Psoas muscle (tissue), 8 donors: ENCODE data around the gene MYL4. TPM values are rescaled to one million over a fixed set of nuclear protein-coding genes. Genes with fewer than 3 reads are reported as not detected.

Source experiments
- ATAC-seq, 4 donors: fragments of 200-7000 bp; cut with Tn5 transposase; one replicate each; pipeline ENCODE4 v1.9.1; 2020; ENCODE audit warnings: moderate library complexity in 3 of 4, mild to moderate bottlenecking in 2 of 4
- DNase-seq, 2 donors: peaks; one replicate each; pipeline ENCODE4 v3.0.0-alpha.2; 2020
- H3K27ac ChIP-seq: fragments of 200-600 bp; one replicate; pipeline ENCODE4 v1.8.0; 2022
- H3K27me3 ChIP-seq, 3 donors: fragments of 200-600 bp in 1 of 3; one replicate each; pipeline versions ENCODE4 v1.6.1 to v1.8.0; 2013 to 2022; ENCODE audit warnings: low read length in 2 of 3, mild to moderate bottlenecking in 2 of 3, moderate library complexity in 1 of 3; ENCODE audit not compliant: insufficient read depth in 3 of 3
- H3K36me3 ChIP-seq, 2 donors: fragments of 200-600 bp in 1 of 2; one replicate each; pipeline versions ENCODE4 v1.6.1 to v1.8.0; 2013 to 2022; ENCODE audit warnings: low read depth in 1 of 2, mild to moderate bottlenecking in 1 of 2, moderate library complexity in 1 of 2; ENCODE audit not compliant: insufficient read depth in 1 of 2
- H3K4me1 ChIP-seq: fragments of 200-600 bp; one replicate; pipeline ENCODE4 v1.8.0; 2022
- H3K4me3 ChIP-seq: fragments of 200-600 bp; one replicate; pipeline ENCODE4 v1.8.0; 2022; ENCODE audit warnings: mild to moderate bottlenecking
- H3K9me3 ChIP-seq: fragments of 200-600 bp; one replicate; pipeline ENCODE4 v1.8.0; 2022
- WGBS, 3 donors: extraction: QIAGEN DNeasy Blood & Tissue Kit; methylation state at CpG; one replicate each; pipeline versions ENCODE4 v1.1.6 to v1.1.7; 2013; 5-methylcytosine and 5-hydroxymethylcytosine counted together
- intact Hi-C, 2 donors: fragments of 100-400 bp; cut with DNase I; formaldehyde crosslinking; loops; one replicate each; pipeline versions ENCODE4 v1.11.0 to v1.14.2; 2022
- polyA plus RNA-seq, 3 donors: library from polyadenylated mRNA; stranded (reverse); fragments of 200-250 nt; gene quantifications; one replicate each; pipeline ENCODE4 v1.2.3, GENCODE V29; 2013
- total RNA-seq, 4 donors: library from RNA; stranded (reverse); fragmentation: NEBNext Ultra II Directional in 2 of 4; extraction: Animal tissue kit (Norgen Biotek cat#: 25700) in 2 of 4; gene quantifications; one replicate each; pipeline versions ENCODE4 v1.2.1 to v1.2.4, GENCODE V29; 2021 to 2023
- TF ChIP-seq, protein P1 (sequence below): fragments of 200-600 bp; IDR thresholded peaks from one replicate; pipeline ENCODE4 v1.8.0; 2022; ENCODE audit warnings: antibody characterized with exemption
- donor health status: healthy with polysubstance abuse.
- donor health status: DM: no; HTN: no; CAD: no; lungs with moderate emphysema.
- donor health status: Bipolar disorder and iron deficiency.
- donor health status: healthy.
- donor health status: DM: yes; HTN: yes; CAD: no.
- donor health status: DM: no; HTN: no; CAD: no.
- donor health status: DM: no; HTN: no; CAD: no.
- donor health status: DM: yes; HTN: yes; CAD: no.

MYL4 gene
- total and polyA plus RNA-seq, 7 donors = 0.52 to 6.7 (median 2.0) TPM

DNA sequence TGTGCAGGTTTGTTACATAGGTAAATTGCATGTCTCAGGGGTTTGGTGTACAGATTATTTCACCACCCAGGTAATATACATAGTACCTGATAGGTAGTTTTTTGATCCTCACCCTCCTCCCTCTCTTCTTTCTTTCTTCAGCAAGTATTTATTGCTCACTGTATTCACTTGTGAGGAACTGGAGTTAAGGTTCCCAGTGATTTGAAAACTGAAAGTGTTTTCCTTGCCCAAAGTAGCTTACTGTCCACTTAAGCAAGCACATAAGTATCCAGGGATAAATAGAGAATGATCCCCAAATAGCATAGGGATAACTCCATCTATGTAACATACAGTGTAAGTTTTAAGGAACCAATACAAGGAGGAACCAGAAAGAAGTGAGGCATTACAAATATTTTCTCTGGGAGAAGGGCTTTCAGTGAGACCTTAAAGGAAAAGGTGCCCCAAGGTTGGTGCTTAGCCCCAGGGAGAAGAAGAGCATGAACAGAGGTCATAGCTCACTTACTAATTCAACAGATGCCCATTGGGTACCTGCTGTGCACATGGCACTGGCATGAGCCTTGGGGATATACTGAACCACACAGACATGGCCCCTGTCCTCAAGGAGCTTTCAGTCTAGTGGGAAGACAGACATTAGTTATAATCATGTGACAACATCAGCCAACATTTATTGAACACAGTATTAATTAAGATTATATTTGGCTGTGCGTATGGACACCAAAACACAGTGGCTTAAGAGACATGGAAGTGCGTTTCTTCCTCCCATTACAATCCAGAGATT is 17.0 kb downstream of the MYL4 start:
- TF ChIP-seq, protein P1, sequence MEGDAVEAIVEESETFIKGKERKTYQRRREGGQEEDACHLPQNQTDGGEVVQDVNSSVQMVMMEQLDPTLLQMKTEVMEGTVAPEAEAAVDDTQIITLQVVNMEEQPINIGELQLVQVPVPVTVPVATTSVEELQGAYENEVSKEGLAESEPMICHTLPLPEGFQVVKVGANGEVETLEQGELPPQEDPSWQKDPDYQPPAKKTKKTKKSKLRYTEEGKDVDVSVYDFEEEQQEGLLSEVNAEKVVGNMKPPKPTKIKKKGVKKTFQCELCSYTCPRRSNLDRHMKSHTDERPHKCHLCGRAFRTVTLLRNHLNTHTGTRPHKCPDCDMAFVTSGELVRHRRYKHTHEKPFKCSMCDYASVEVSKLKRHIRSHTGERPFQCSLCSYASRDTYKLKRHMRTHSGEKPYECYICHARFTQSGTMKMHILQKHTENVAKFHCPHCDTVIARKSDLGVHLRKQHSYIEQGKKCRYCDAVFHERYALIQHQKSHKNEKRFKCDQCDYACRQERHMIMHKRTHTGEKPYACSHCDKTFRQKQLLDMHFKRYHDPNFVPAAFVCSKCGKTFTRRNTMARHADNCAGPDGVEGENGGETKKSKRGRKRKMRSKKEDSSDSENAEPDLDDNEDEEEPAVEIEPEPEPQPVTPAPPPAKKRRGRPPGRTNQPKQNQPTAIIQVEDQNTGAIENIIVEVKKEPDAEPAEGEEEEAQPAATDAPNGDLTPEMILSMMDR = no peak
- peak overlapping the region; percentile 79 for H3K27ac ChIP-seq
- ATAC-seq = no peak
- no peak for DNase-seq
- H3K9me3 ChIP-seq = no peaks in the 10 kb centered on the region
- H3K4me3 ChIP-seq = no peak overlapping the region
- H3K36me3 ChIP-seq = no peaks in the 10 kb centered on the region
- intact Hi-C loops = loop anchor here in 1 of 2 donors (10.0 kb wide), 1 partner anchor 389 kb away; no protein-coding TSS in a partner anchor
- H3K4me1 ChIP-seq = peaks cover 6% of the 10 kb centered on the region
- H3K27me3 ChIP-seq = no peaks in the 10 kb centered on the region
- 90 to 94% (median 91%) methylated on average over 2 of the region's 2 CpGs for WGBS, 3 donors

DNA sequence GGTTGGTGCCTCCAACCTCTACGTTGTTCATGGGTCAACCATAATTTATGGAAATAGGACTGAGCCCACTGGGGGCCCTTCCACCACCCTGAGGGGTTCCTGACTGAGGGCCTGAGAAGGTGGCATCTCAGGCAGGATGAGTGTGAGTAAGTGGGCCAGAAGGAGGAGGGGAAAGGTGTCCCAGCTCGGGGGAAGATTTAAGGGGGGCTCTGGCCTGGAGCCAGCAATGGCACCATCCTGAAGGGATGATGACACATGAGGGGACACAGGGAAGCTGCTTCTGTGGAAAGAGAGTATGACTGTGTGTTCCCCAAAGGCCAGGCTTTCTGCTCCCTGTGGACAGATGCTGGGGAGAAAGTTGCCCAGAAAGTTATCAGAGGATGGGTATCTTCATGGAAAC is 18.7 kb downstream of the MYL4 start:
- Histone ChIP-seq H3K27ac (peak overlapping the region; percentile 14), H3K36me3 (no peaks in the 10 kb centered on the region), H3K9me3 (no peaks in the 10 kb centered on the region), H3K27me3 (no peaks in the 10 kb centered on the region), H3K4me3 (no peak overlapping the region), H3K4me1 (peaks cover 6% of the 10 kb centered on the region)
- no peak for ATAC-seq
- intact Hi-C loops = loop anchor here in 1 of 2 donors (10.0 kb wide), 1 partner anchor 387 kb away; no protein-coding TSS in a partner anchor
- WGBS, 3 donors = 61 to 84% (median 69%) methylated on average over 2 of the region's 2 CpGs
- no peak for DNase-seq
- TF ChIP-seq, protein P1 = no peak

DNA sequence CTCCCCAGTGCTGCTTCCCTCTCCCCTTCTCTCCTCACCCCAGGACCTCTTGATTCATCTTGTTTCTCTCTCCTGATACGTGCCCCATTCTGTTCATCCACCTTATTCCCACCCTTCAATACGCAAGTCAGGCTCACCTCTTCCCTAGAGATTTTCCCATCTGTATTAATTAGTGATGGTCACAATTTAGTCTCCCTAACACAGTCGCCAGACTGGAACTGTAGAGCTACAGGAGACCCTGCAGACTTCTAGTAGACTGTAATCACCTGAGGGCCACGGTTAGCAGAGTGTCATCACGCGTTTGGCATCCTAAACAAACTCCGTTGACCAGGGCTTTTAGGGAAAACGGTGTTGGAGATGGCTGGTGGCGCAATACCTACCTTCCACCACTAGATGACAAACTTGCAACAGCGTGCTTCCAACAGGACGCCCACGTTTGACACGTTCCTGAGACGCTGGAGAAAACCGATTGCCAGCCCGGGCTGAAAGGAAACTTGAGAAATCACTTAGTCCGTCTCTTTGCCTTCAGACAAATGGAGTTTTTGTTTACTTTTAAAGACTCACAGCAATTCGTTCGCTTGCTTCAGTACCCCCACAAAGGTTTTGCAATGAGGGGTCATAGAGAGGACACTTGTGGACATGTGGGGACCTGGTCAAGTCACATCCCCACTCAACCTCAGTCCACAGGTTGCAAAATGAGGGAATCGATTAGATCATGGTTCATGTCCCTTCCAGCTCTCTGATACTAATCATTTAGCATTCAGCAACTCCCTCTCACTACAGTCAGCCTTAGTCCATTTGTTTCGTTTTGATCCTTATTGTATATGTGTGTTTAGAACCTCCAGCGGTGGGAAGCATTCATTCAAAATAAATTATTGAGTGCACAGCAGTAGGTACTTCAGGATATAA is 20.6 kb downstream of the MYL4 start:
- Histone ChIP-seq H3K9me3 (no peaks in the 10 kb centered on the region), H3K27ac (no peak overlapping the region), H3K36me3 (no peaks in the 10 kb centered on the region), H3K4me1 (peaks cover 6% of the 10 kb centered on the region), H3K4me3 (peak overlapping the region; percentile 50), H3K27me3 (no peaks in the 10 kb centered on the region)
- TF ChIP-seq, protein P1 = peak; percentile 98
- intact Hi-C loops = loop anchor here (1.0 to 10.0 kb wide), 3 partner anchors 86 to 385 kb away; no protein-coding TSS in a partner anchor
- ATAC-seq (peak; percentile 83 to 95 (median 92)), DNase-seq (peak; percentile 80 to 88)
- WGBS, 3 donors = 10 to 11% (median 10%) methylated on average over 22 of the region's 22 CpGs

DNA sequence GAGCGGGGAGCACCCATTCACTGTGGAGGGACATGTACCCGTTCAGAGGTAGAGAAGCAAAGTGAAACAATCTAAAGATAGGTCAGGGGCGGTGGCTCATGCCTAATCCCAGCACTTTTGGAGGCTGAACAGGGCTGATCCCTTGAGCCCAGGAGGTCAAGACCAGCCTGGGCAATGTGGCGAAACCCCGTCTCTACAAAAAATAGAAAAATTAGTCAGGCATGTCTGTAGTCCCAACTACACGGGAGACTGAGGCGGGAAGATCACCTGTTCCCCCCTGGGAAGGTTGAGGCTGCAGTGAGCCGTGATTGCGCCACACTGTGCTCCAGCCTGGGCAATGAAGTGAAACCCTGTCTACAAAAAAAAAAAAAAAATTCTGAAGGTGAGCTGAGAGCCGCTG is 21.7 kb downstream of the MYL4 start:
- DNase-seq (no peak), ATAC-seq (peak in 2 of 4 donors; percentile 18 to 20)
- TF ChIP-seq, protein P1 = no peak
- intact Hi-C loops = loop anchor here in 1 of 2 donors (2.0 kb wide), 1 partner anchor 86 kb away; no protein-coding TSS in a partner anchor
- Histone ChIP-seq H3K4me3 (no peak overlapping the region), H3K27ac (no peak overlapping the region), H3K4me1 (peaks cover 5% of the 10 kb centered on the region), H3K9me3 (no peaks in the 10 kb centered on the region), H3K27me3 (no peaks in the 10 kb centered on the region), H3K36me3 (no peaks in the 10 kb centered on the region)
- 79 to 89% (median 81%) methylated on average over 10 of the region's 10 CpGs for WGBS, 3 donors
